Stomach (tissue), 9 donors: Measurements from ENCODE around the gene ACACB. TPM values are rescaled to one million over a fixed set of nuclear protein-coding genes. Genes with fewer than 3 reads are reported as not detected.

Experiments
- DNase-seq, 2 donors: peaks; one replicate each; pipeline versions ENCODE4 v3.0.0 to v3.0.0-alpha.2; 2013 to 2019
- H3K27ac ChIP-seq, 5 donors: fragments of 200-600 bp in 4 of 5; sonication (generic) in 4 of 5; one replicate each; pipeline ENCODE4 v1.5.1; 2013 to 2019; ENCODE audit warnings: mild to moderate bottlenecking in 1 of 5, moderate library complexity in 1 of 5
- H3K27me3 ChIP-seq, 3 donors: fragments of 200-600 bp; sonication (generic); one replicate each; pipeline ENCODE4 v1.5.1; 2017 to 2019; ENCODE audit warnings: mixed run types in 1 of 3
- H3K36me3 ChIP-seq, 4 donors: fragments of 200-600 bp; sonication (generic); 1 replicate in 3 of 4; 2 replicates in 1 of 4; pipeline ENCODE4 v1.5.1; 2016 to 2019
- H3K4me1 ChIP-seq, 4 donors: fragments of 200-600 bp; sonication (generic); one replicate each; pipeline ENCODE4 v1.5.1; 2016 to 2019
- H3K4me3 ChIP-seq, 4 donors: fragments of 200-600 bp; sonication (generic) in 3 of 4; one replicate each; pipeline ENCODE4 v1.5.1; 2016 to 2019; ENCODE audit warnings: mild to moderate bottlenecking in 1 of 4
- H3K9me3 ChIP-seq, 4 donors: fragments of 200-600 bp; sonication (generic); one replicate each; pipeline ENCODE4 v1.5.1; 2016 to 2019
- CTCF ChIP-seq, 7 experiments: fragments of 450-650 bp in 4 of 7; fragments of 200-600 bp in 3 of 7; sonication (generic) in 3 of 7; IDR thresholded peaks; one replicate each; pipeline ENCODE4 v1.5.1; 2016 to 2019; ENCODE audit warnings: antibody characterized with exemption in 7 of 7, control low read depth in 2 of 7, mild to moderate bottlenecking in 1 of 7
- EP300 ChIP-seq: sonication (generic); formaldehyde crosslinking; IDR thresholded peaks from one replicate; pipeline ENCODE4 v1.6.1; 2017; ENCODE audit warnings: antibody characterized with exemption
- POLR2A ChIP-seq, 4 donors: fragments of 450-650 bp; IDR thresholded peaks; one replicate each; pipeline ENCODE4 v1.6.1; 2016; ENCODE audit warnings: antibody characterized with exemption in 4 of 4, control low read depth in 2 of 4, mild to moderate bottlenecking in 1 of 4, moderate library complexity in 1 of 4
- POLR2AphosphoS5 ChIP-seq, 3 donors: sonication (generic); formaldehyde crosslinking; IDR thresholded peaks; one replicate each; pipeline ENCODE4 v1.6.1; 2016; ENCODE audit warnings: antibody characterized with exemption in 3 of 3
- WGBS, 5 donors: extraction: QIAGEN DNeasy Blood & Tissue Kit in 3 of 5; methylation state at CpG; one replicate each; pipeline versions ENCODE4 v1.1.5 to v1.1.7; 2013 to 2018; 5-methylcytosine and 5-hydroxymethylcytosine counted together
- intact Hi-C: fragments of 100-400 bp; cut with DNase I; formaldehyde crosslinking; loops from one replicate; pipeline ENCODE4 v1.15.1; 2023; ENCODE audit warnings: low total_unique reads
- polyA plus RNA-seq, 3 donors: library from polyadenylated mRNA; stranded (reverse); fragments of 200-250 nt; gene quantifications; one replicate each; pipeline ENCODE4 v1.2.3, GENCODE V29; 2013
- total RNA-seq, 5 donors: library from RNA; depleted of rRNA; stranded (reverse); fragments of >200 nt; gene quantifications; one replicate each; pipeline versions ENCODE4 v1.1.0 to v1.2.3, GENCODE V29; 2014 to 2016
- donor health status: healthy with polysubstance abuse.
- donor health status: Bipolar disorder and iron deficiency.
- donor health status: healthy.

ACACB gene
- total and polyA plus RNA-seq, 8 donors = 6.1 to 2,520 (median 50.2) TPM

- 59 to 80% (median 74%) methylated on average over 6 of the region's 6 CpGs for WGBS, 5 donors
- intact Hi-C loops = no loop called here
- Histone ChIP-seq H3K36me3 (no peaks in the 10 kb centered on the region), H3K27ac (no peak overlapping the region), H3K4me3 (no peak overlapping the region), H3K27me3 (peaks cover 4 to 93% (median 59%) of the 10 kb centered on the region in 3 donors), H3K4me1 (peaks cover 16 to 18% (median 17%) of the 10 kb centered on the region in 4 donors), H3K9me3 (no peaks in the 10 kb centered on the region)
- TF ChIP-seq EP300 = no peak
- DNase-seq = no peak
Measured at GRCh38 chr12:109305547-109305946, 189.2 kb downstream of the ACACB start.

GRCh38 chr12:109307051-109307450, 190.7 kb downstream of the ACACB start:
- no peak for TF ChIP-seq POLR2A (IDR thresholded peaks at IDR 0.05)
- TF ChIP-seq POLR2AphosphoS5 (IDR thresholded peaks at IDR 0.05) = no peak
- no peak for TF ChIP-seq EP300
- no peak for TF ChIP-seq CTCF (IDR thresholded peaks at IDR 0.05)
- H3K4me3 ChIP-seq = no peak overlapping the region
- no peaks in the 10 kb centered on the region for H3K9me3 ChIP-seq
- intact Hi-C loops = no loop called here
- H3K4me1 ChIP-seq = peaks cover 20 to 32% (median 26%) of the 10 kb centered on the region in 4 donors
- H3K27me3 ChIP-seq = peaks cover 4 to 87% (median 61%) of the 10 kb centered on the region in 3 donors
- no peak for DNase-seq
- no peak overlapping the region for H3K27ac ChIP-seq
- H3K36me3 ChIP-seq = no peaks in the 10 kb centered on the region
- 63 to 73% (median 66%) methylated on average over 8 to 9 of the region's 9 CpGs for WGBS, 5 donors

GRCh38 chr12:109308534-109309380, 192.4 kb downstream of the ACACB start, which contains the start of gene FOXN4:
Gene FOXN4, minus strand, starts transcription at chr12:109309284. Its CDS starts 963 bp downstream, at chr12:109308321.
- peaks cover 23 to 38% (median 27%) of the 10 kb centered on the region in 4 donors for H3K4me1 ChIP-seq
- 9 to 16% (median 11%) methylated on average over 22 to 43 of the region's 43 CpGs for WGBS, 5 donors
- peaks cover 4 to 82% (median 61%) of the 10 kb centered on the region in 3 donors for H3K27me3 ChIP-seq
- DNase-seq = peak in 1 of 2 donors; percentile 45
- TF ChIP-seq POLR2AphosphoS5 (IDR thresholded peaks at IDR 0.05) = no peak
- TF ChIP-seq CTCF (IDR thresholded peaks at IDR 0.05) = no peak
- TF ChIP-seq POLR2A (IDR thresholded peaks at IDR 0.05) = no peak
- no peak for TF ChIP-seq EP300
- H3K36me3 ChIP-seq = no peaks in the 10 kb centered on the region
- H3K4me3 ChIP-seq = peak within 1 kb of the TSS; percentile 43 to 54 (median 48)
- no peak within 1 kb of the TSS for H3K27ac ChIP-seq
- no peaks in the 10 kb centered on the region for H3K9me3 ChIP-seq
- intact Hi-C loops = no loop called here

GRCh38 chr12:109309381-109310246, 193.2 kb downstream of the ACACB start:
- peak in 1 of 2 donors; percentile 46 for DNase-seq
- 0 to 6% (median 1%) methylated on average over 23 to 99 of the region's 99 CpGs for WGBS, 5 donors
- intact Hi-C loops = no loop called here
- H3K27ac ChIP-seq = no peak overlapping the region
- H3K27me3 ChIP-seq = peaks cover 4 to 82% (median 57%) of the 10 kb centered on the region in 3 donors
- no peaks in the 10 kb centered on the region for H3K36me3 ChIP-seq
- H3K4me1 ChIP-seq = peaks cover 23 to 38% (median 27%) of the 10 kb centered on the region in 4 donors
- H3K4me3 ChIP-seq = peak overlapping the region; percentile 43 to 54 (median 48)
- no peaks in the 10 kb centered on the region for H3K9me3 ChIP-seq
- TF ChIP-seq EP300 (no peak), POLR2AphosphoS5 (IDR thresholded peaks at IDR 0.05) (no peak)
